B cell (primary cell): Measurements from ENCODE around the gene OTOP2. TPM values are rescaled to one million over a fixed set of nuclear protein-coding genes. Genes with fewer than 3 reads are reported as not detected.

Experiments
- ATAC-seq: fragments of 200-7000 bp; cut with Tn5 transposase; one replicate; pipeline ENCODE4 v1.10.0; 2021; ENCODE audit warnings: low read depth, mild to moderate bottlenecking, moderate number of reproducible peaks, moderate library complexity
- CTCF ChIA-PET: fragments of 350-600 bp; sonication (Branson Sonifier 250); formaldehyde crosslinking; loops from one replicate; lab custom pipeline; 2021; ENCODE audit warnings: antibody characterized with exemption, inconsistent platforms; lab: Charles Lee
- POLR2A ChIA-PET: fragments of 350-600 bp; sonication (Branson Sonifier 250); formaldehyde crosslinking; loops from one replicate; lab custom pipeline; 2021; ENCODE audit warnings: antibody characterized with exemption; lab: Charles Lee
- DNase-seq: peaks from one replicate; pipeline ENCODE4 v3.0.0; 2013
- H2AFZ ChIP-seq: 2 replicates; pipeline ENCODE4 v1.6.1; 2012; ENCODE audit warnings: mild to moderate bottlenecking, low read depth, low read length; ENCODE audit not compliant: insufficient read depth, poor library complexity, severe bottlenecking
- H3K27ac ChIP-seq, 2 donors: 1 replicate in 1 of 2; 2 replicates in 1 of 2; pipeline ENCODE4 v1.5.1; 2012 to 2013; ENCODE audit warnings: low read length in 2 of 2, mild to moderate bottlenecking in 2 of 2, moderate library complexity in 1 of 2
- H3K27me3 ChIP-seq, 4 experiments: fragments of 200-600 bp in 1 of 4; sonication (generic) in 1 of 4; replicated peaks in 1 of 4; 1 replicate in 2 of 4; 2 replicates in 2 of 4; pipeline versions ENCODE4 v1.6.1 to v1.7.0; 2013 to 2016; ENCODE audit warnings: low read length in 3 of 4, mild to moderate bottlenecking in 2 of 4, mixed read lengths in 1 of 4, moderate library complexity in 1 of 4; ENCODE audit not compliant: insufficient read depth in 4 of 4, control insufficient read depth in 3 of 4; ENCODE audit errors: control extremely low read depth in 1 of 4
- H3K36me3 ChIP-seq, 2 experiments: replicated peaks in 1 of 2; 1 replicate in 1 of 2; 2 replicates in 1 of 2; pipeline versions ENCODE4 v1.6.1 to v1.7.1; 2013; ENCODE audit warnings: low read length in 1 of 2; ENCODE audit not compliant: insufficient read depth in 2 of 2, control insufficient read depth in 1 of 2; ENCODE audit errors: control extremely low read depth in 1 of 2, extremely low read depth in 1 of 2
- H3K4me1 ChIP-seq, 2 donors: fragments of 200-600 bp in 1 of 2; sonication (generic) in 1 of 2; 1 replicate in 1 of 2; 2 replicates in 1 of 2; pipeline versions ENCODE4 v1.5.1 to v1.6.1; 2013 to 2017; ENCODE audit warnings: low read length in 2 of 2; ENCODE audit not compliant: control insufficient read depth in 2 of 2, insufficient read depth in 2 of 2
- H3K4me2 ChIP-seq: replicated peaks from 2 replicates; pipeline ENCODE3; 2012; ENCODE audit warnings: mild to moderate bottlenecking, low read depth, low read length; ENCODE audit not compliant: poor library complexity, severe bottlenecking
- H3K4me3 ChIP-seq, 5 experiments: fragments of 200-600 bp in 1 of 5; sonication (generic) in 1 of 5; 1 replicate in 3 of 5; 2 replicates in 2 of 5; pipeline versions ENCODE4 v1.5.1 to v1.7.0; 2011 to 2016; ENCODE audit warnings: low read length in 4 of 5, mild to moderate bottlenecking in 4 of 5, low read depth in 2 of 5, control low read depth in 1 of 5, moderate library complexity in 1 of 5; ENCODE audit not compliant: insufficient read depth in 1 of 5; ENCODE audit errors: control extremely low read depth in 1 of 5, extremely low read depth in 1 of 5
- H3K79me2 ChIP-seq: fragments of 200-600 bp; sonication (generic); one replicate; pipeline ENCODE4 v1.6.0; 2016; ENCODE audit warnings: low read length; ENCODE audit not compliant: control insufficient read depth, insufficient read depth
- H3K9ac ChIP-seq: fragments of 200-600 bp; sonication (generic); 2 replicates; pipeline ENCODE4 v1.6.1; 2017; ENCODE audit warnings: mild to moderate bottlenecking, low read length, moderate library complexity
- H3K9me3 ChIP-seq, 3 donors: one replicate each; pipeline versions ENCODE4 v1.6.1 to v1.7.1; 2013; ENCODE audit warnings: low read length in 2 of 3; ENCODE audit not compliant: control insufficient read depth in 2 of 3, insufficient read depth in 1 of 3; ENCODE audit errors: control extremely low read depth in 1 of 3
- H4K20me1 ChIP-seq: 2 replicates; pipeline ENCODE4 v1.6.0; 2012; ENCODE audit warnings: mild to moderate bottlenecking, low read length; ENCODE audit not compliant: insufficient read depth, control insufficient read depth, poor library complexity, severe bottlenecking
- H3K27ac Mint-ChIP-seq: one replicate; pipeline ENCODE4 v1.8.0; 2021; ENCODE audit warnings: mixed read lengths
- H3K27me3 Mint-ChIP-seq: one replicate; pipeline ENCODE4 v1.8.0; 2021; ENCODE audit warnings: mixed read lengths
- H3K4me1 Mint-ChIP-seq: one replicate; pipeline ENCODE4 v1.8.0; 2021; ENCODE audit warnings: mixed read lengths
- H3K4me3 Mint-ChIP-seq: one replicate; pipeline ENCODE4 v1.8.0; 2021; ENCODE audit warnings: mixed read lengths
- H3K9me3 Mint-ChIP-seq: one replicate; pipeline ENCODE4 v1.8.0; 2022; ENCODE audit warnings: mixed read lengths; ENCODE audit not compliant: insufficient read depth
- EZH2 ChIP-seq: IDR thresholded peaks from 2 replicates; pipeline ENCODE4 v1.6.1; 2012; ENCODE audit warnings: borderline replicate concordance, low read depth, mild to moderate bottlenecking, moderate library complexity, low read length; ENCODE audit not compliant: insufficient read depth, poor library complexity, severe bottlenecking
- WGBS: methylation state at CpG from one replicate; pipeline ENCODE4 v1.1.5; 2013; ENCODE audit warnings: missing lambda C conversion rate; ENCODE audit not compliant: insufficient coverage; 5-methylcytosine and 5-hydroxymethylcytosine counted together
- intact Hi-C: fragments of 100-400 bp; cut with micrococcal nuclease; formaldehyde crosslinking; loops from one replicate; pipeline ENCODE4 v1.10.0; 2022
- polyA plus RNA-seq: library from polyadenylated mRNA; depleted of rRNA; stranded (reverse); fragments of >200 nt; gene quantifications from 2 replicates; pipeline ENCODE4 v1.2.3, GENCODE V29; 2012
- total RNA-seq, 2 donors: library from RNA; stranded (reverse); fragments of 120-200 nt in 1 of 2; gene quantifications; 1 replicate in 1 of 2; 2 replicates in 1 of 2; pipeline versions ENCODE4 v1.2.3 to v1.2.4, GENCODE V29; 2013 to 2022
- TF ChIP-seq, protein P1 (sequence below): fragments of 200-600 bp; IDR thresholded peaks from one replicate; pipeline ENCODE4 v1.8.0; 2022; ENCODE audit warnings: antibody characterized with exemption, mild to moderate bottlenecking

OTOP2 gene
- total and polyA plus RNA-seq, 2 donors (not counting 1 experiment from before 2014, with no cell fraction given), result not detected

DNA sequence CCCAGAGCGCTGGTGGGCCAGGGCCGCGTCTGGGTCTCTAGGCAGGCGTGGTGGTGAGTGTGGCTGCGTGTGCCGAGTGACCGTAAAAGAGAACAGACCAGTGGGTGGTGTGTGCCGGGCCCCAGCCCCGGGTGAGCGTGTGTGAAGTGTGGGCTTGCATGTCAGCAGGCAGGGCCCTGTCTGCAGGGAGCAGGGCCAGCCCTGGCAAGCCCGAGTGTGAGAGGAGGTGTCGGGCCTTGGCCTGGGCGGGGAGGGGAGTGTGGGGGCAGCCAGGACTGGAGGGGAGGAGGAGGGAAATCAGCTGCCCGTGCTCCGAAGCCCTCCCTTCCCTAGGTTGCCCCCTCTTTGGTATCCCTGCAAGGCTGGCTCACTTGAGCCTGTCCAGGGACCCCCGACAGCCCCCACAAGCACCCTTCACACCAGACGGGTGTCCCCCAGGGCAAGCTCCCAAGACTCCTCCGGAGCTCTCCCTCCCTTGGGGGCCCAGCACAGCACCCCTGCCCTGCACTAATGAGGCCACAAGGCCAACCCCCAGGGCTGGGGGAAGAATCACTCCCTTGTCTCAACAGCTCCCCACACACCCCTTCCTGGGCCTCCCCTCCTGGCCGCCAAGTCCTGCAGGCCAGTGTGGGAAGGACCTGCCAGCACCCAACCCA, 2.9 kb upstream of the OTOP2 start:
- Histone ChIP-seq H3K4me1 (peaks cover 24 to 25% of the 10 kb centered on the region in 2 donors), H3K27ac (no peak overlapping the region), H3K9me3 (peaks cover 0 to 16% (median 0%) of the 10 kb centered on the region in 3 donors), H3K36me3 (no peaks in the 10 kb centered on the region), H3K4me3 (no peak overlapping the region), H3K79me2 (no peaks in the 10 kb centered on the region), H3K4me2 (no peak overlapping the region), H2AFZ (no peak overlapping the region), H3K27me3 (peaks cover 0 to 77% (median 39%) of the 10 kb centered on the region in 4 experiments), H3K9ac (no peak overlapping the region), H4K20me1 (no peaks in the 10 kb centered on the region)
- CTCF ChIA-PET, result no interaction called here
- no peak for TF ChIP-seq EZH2
- TF ChIP-seq, protein P1, sequence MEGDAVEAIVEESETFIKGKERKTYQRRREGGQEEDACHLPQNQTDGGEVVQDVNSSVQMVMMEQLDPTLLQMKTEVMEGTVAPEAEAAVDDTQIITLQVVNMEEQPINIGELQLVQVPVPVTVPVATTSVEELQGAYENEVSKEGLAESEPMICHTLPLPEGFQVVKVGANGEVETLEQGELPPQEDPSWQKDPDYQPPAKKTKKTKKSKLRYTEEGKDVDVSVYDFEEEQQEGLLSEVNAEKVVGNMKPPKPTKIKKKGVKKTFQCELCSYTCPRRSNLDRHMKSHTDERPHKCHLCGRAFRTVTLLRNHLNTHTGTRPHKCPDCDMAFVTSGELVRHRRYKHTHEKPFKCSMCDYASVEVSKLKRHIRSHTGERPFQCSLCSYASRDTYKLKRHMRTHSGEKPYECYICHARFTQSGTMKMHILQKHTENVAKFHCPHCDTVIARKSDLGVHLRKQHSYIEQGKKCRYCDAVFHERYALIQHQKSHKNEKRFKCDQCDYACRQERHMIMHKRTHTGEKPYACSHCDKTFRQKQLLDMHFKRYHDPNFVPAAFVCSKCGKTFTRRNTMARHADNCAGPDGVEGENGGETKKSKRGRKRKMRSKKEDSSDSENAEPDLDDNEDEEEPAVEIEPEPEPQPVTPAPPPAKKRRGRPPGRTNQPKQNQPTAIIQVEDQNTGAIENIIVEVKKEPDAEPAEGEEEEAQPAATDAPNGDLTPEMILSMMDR, result no peak
- no peak overlapping the region for H3K4me3 Mint-ChIP-seq
- H3K4me1 Mint-ChIP-seq, result peaks cover 15% of the 10 kb centered on the region
- DNase-seq, result no peak
- intact Hi-C loops, result no loop called here
- POLR2A ChIA-PET, result no interaction called here
- ATAC-seq, result no peak
- 76% methylated on average over 16 of the region's 19 CpGs for WGBS
- no peaks in the 10 kb centered on the region for H3K9me3 Mint-ChIP-seq
- H3K27ac Mint-ChIP-seq, result no peak overlapping the region
- peaks cover 51% of the 10 kb centered on the region for H3K27me3 Mint-ChIP-seq

DNA sequence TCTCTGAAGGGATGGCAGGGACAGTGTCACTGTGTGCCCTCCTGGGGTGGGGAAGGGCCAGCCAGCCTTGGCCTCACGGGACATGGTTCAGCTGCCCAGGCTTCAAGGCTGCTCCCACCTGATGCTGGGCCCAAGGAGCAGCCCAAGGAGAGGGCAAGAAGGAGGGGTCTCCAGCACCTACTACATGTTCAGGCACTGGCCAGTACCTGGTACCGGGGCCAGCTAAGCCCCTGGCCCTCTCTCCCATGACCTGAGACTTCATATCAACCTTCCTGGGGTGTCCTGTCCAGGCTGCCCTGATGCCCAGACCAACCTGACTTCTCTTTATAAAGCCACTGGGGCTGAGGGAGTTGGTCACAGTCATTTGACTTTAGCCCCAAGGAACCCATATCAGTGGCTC, 2.3 kb upstream of the OTOP2 start:
- H3K27ac ChIP-seq, result no peak overlapping the region
- POLR2A ChIA-PET, result no interaction called here
- TF ChIP-seq, protein P1, result no peak
- TF ChIP-seq EZH2, result no peak
- no peak overlapping the region for H3K9ac ChIP-seq
- Mint-ChIP-seq H3K27me3 (peaks cover 51% of the 10 kb centered on the region), H3K4me1 (peaks cover 15% of the 10 kb centered on the region), H3K27ac (no peak overlapping the region), H3K4me3 (no peak overlapping the region), H3K9me3 (no peaks in the 10 kb centered on the region)
- no peak overlapping the region for H3K4me2 ChIP-seq
- DNase-seq (no peak), ATAC-seq (no peak)
- intact Hi-C loops, result no loop called here
- H3K4me1 ChIP-seq, result peaks cover 24 to 25% of the 10 kb centered on the region in 2 donors
- no peaks in the 10 kb centered on the region for H3K79me2 ChIP-seq
- H3K9me3 ChIP-seq, result peaks cover 0 to 16% (median 0%) of the 10 kb centered on the region in 3 donors
- H3K4me3 ChIP-seq, result no peak overlapping the region
- H2AFZ ChIP-seq, result no peak overlapping the region
- CTCF ChIA-PET, result no interaction called here
- WGBS, result 96% methylated on average over 2 of the region's 2 CpGs
- no peaks in the 10 kb centered on the region for H4K20me1 ChIP-seq
- peaks cover 0 to 77% (median 40%) of the 10 kb centered on the region in 4 experiments for H3K27me3 ChIP-seq
- no peaks in the 10 kb centered on the region for H3K36me3 ChIP-seq
